RWPE1 (cell line): ENCODE results near the gene NSG1.
A peak's percentile ranks its signal among the peaks of the same experiment; 100 is the strongest.

ENCODE experiments used
- CTCF ChIA-PET: fragments of 350-600 bp; sonication (Branson Sonifier 250); formaldehyde crosslinking; extraction: SDS; loops from one replicate; lab custom pipeline; 2021; lab: Yijun Ruan, JAX
- POLR2A ChIA-PET: fragments of 400-600 bp; formaldehyde crosslinking; extraction: SDS; loops from one replicate; lab custom pipeline; 2020; ENCODE audit warnings: antibody characterized with exemption; ENCODE audit not compliant: low non-redundant PET; lab: Yijun Ruan, JAX
- DNase-seq: peaks from one replicate; pipeline ENCODE4 v3.0.0; 2012; ENCODE audit warnings: low spot score
- H3K27ac ChIP-seq: fragments of 450-650 bp; 2 replicates; pipeline ENCODE4 v1.5.1; 2017
- TF ChIP-seq, protein P1 (sequence below): fragments of 450-650 bp; conservative IDR thresholded peaks from 2 replicates; pipeline ENCODE4 v1.5.1; 2017; ENCODE audit warnings: low read depth, mild to moderate bottlenecking

The NSG1 gene

DNA sequence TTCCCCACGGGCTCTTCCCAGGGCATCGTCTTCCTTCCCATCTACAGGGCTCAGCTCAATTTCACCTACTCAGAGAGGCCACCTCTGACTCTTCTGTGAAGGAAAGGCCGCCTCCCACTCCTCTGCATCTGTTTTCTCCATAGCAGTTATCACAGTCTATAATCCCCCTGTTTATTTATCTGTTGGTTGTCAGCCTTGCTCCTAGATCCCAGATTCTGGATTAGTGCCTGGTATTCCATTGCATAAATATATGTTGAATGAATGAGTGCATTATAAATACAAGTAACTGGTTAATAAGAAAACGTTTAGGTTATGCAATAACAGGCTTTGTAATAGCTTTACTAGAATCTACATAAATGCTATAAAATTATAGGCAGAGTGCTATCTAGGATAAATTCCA lies 52.9 kb downstream of the NSG1 start:
- no peak overlapping the region for H3K27ac ChIP-seq
- DNase-seq = no peak
- ChIA-PET POLR2A (no interaction called here), CTCF (no interaction called here)
- TF ChIP-seq, protein P1, sequence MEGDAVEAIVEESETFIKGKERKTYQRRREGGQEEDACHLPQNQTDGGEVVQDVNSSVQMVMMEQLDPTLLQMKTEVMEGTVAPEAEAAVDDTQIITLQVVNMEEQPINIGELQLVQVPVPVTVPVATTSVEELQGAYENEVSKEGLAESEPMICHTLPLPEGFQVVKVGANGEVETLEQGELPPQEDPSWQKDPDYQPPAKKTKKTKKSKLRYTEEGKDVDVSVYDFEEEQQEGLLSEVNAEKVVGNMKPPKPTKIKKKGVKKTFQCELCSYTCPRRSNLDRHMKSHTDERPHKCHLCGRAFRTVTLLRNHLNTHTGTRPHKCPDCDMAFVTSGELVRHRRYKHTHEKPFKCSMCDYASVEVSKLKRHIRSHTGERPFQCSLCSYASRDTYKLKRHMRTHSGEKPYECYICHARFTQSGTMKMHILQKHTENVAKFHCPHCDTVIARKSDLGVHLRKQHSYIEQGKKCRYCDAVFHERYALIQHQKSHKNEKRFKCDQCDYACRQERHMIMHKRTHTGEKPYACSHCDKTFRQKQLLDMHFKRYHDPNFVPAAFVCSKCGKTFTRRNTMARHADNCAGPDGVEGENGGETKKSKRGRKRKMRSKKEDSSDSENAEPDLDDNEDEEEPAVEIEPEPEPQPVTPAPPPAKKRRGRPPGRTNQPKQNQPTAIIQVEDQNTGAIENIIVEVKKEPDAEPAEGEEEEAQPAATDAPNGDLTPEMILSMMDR = no peak

DNA sequence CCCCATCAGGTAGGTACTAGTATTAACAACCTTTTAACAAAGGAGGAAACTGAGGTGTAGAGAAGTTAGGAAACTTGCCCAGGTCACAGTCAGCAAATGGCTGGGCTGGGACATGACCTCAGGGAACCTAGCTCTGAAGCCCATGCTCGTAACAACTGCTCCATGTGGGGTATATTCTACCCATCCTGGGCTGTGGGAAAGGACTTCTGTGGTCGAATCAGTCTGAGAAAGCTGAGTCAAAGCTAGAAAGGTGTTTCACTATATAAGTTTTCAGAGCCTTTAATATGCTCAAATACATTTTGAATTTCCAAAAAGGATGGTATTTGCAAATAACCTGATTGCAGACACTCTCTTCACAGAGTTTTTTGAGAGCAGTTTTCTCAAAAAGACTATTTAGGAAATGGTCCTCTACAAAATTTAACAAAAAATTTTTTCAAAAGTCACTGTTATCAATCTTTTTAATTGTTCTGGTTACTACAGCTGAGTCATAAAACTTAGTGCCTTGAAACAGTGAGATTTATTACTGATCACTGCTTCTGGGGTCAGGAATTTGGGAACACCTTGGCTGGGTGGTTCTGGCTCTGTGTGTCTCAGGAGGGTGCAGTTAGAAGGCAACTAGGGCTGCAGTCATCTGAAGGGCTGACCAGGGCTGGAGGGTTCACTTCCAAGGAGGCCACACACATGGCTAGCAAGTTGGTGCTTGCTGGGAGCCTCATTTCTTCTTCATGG lies 53.6 kb downstream of the NSG1 start:
- no peak for DNase-seq
- H3K27ac ChIP-seq = no peak overlapping the region
- ChIA-PET POLR2A (no interaction called here), CTCF (no interaction called here)
- TF ChIP-seq, protein P1 = no peak

DNA sequence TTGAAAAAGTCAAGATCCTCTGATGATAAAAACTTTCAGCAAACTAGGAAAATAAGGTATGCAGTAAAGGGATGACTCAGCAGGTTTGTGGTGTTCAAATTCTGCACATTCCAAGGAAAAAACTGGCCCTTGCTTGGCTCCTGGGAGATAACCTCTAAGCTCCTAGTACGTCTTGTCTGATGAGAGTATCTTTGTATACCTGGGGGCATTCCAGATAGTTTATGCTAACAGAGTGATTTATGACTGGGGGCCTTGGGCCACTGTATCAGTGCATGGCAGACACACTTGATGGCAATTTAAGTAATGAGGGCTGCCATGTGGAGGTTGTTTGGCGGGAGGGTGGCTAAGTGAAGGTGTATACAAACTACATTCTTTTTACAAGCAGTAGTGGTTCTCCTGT lies 56.9 kb downstream of the NSG1 start:
- TF ChIP-seq, protein P1 = no peak
- H3K27ac ChIP-seq = no peak overlapping the region
- CTCF ChIA-PET = no interaction called here
- POLR2A ChIA-PET = no interaction called here
- no peak for DNase-seq

DNA sequence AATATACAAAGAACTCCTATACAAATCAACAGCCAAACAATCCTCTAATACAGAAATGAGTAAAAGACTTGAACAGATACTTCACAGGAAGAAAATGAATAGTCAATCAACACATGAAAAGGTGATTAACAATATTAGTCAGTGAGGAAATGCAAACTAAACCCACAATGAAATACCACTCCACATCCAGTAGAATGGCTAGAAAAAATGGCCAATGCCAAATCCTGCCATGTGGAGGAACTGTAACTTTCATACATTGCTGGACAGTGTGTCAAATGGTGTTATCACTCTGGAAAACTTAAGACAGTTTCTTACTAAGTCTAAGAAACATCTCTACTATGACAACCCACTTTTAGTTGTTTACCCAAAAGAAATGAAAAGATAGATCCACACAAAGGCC lies 59.5 kb downstream of the NSG1 start:
- no peak overlapping the region for H3K27ac ChIP-seq
- TF ChIP-seq, protein P1 = no peak
- DNase-seq = no peak
- POLR2A ChIA-PET = no interaction called here
- CTCF ChIA-PET = no interaction called here

DNA sequence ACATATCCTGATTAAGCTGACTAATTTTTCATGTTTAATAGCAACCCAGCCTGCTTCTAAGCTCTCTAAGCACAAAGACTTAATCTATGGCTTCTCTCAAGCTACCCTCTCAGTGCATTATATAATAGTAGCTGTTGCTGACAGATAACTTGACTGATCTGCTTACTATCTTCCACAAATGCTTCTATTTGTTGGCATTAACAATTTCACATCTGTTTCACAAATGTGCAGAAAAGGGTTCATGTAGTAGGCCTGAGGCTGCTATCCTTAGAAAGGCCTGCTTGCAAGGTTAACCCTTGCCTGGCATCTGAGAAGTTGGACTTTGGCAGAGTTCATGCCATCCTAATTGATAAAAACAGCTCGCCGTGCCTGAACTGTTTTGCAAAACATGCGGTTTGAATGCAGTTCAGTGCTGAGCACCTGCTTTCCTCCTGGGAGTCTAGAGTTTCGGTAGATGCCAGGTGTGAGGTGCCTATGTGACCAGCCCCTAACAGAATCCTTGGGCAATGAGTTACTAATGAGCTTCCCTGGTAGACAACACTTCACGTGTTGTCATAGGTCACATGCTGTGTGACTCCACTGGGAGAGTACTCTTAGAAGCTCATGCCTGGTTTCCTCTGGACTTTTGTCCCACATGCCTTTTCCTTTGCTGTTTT lies 68.4 kb downstream of the NSG1 start:
- TF ChIP-seq, protein P1 = no peak
- H3K27ac ChIP-seq = no peak overlapping the region
- ChIA-PET CTCF (no interaction called here), POLR2A (no interaction called here)
- DNase-seq = no peak

DNA sequence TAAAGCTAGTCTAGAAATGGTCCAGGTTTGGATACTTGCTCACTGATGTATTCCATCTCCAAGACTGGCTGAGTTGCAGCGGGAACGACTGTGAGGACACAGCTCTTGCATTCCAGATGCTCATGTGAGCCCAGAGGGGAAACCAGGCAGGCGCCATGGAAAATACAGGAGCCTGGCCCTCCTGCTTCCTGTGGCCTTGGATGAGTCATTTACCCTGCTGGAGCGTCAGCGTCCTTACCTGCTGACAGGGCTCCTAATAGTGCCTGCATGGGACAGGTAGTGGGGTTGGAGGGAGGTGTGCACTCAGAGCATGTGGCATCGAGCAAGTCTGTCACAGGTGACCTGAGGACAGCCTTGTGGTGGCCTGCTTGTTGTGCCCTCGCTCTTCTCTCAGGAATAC lies 69.4 kb downstream of the NSG1 start:
- DNase-seq = peak; percentile 7
- ChIA-PET POLR2A (no interaction called here), CTCF (no interaction called here)
- TF ChIP-seq, protein P1 = no peak
- no peak overlapping the region for H3K27ac ChIP-seq
